Stomach (tissue), 4 donors: Measurements from ENCODE around the gene TBX4.

Experiments
- CTCF ChIP-seq, 7 experiments: fragments of 450-650 bp in 4 of 7; fragments of 200-600 bp in 3 of 7; sonication (generic) in 3 of 7; IDR thresholded peaks; one replicate each; pipeline ENCODE4 v1.5.1; 2016 to 2019; ENCODE audit warnings: antibody characterized with exemption in 7 of 7, control low read depth in 2 of 7, mild to moderate bottlenecking in 1 of 7
- EP300 ChIP-seq: sonication (generic); formaldehyde crosslinking; IDR thresholded peaks from one replicate; pipeline ENCODE4 v1.6.1; 2017; ENCODE audit warnings: antibody characterized with exemption
- POLR2A ChIP-seq, 4 donors: fragments of 450-650 bp; IDR thresholded peaks; one replicate each; pipeline ENCODE4 v1.6.1; 2016; ENCODE audit warnings: antibody characterized with exemption in 4 of 4, control low read depth in 2 of 4, mild to moderate bottlenecking in 1 of 4, moderate library complexity in 1 of 4
- POLR2AphosphoS5 ChIP-seq, 3 donors: sonication (generic); formaldehyde crosslinking; IDR thresholded peaks; one replicate each; pipeline ENCODE4 v1.6.1; 2016; ENCODE audit warnings: antibody characterized with exemption in 3 of 3

- TF ChIP-seq CTCF (IDR thresholded peaks at IDR 0.05) = no peak
- no peak for TF ChIP-seq POLR2A (IDR thresholded peaks at IDR 0.05)
- no peak for TF ChIP-seq POLR2AphosphoS5 (IDR thresholded peaks at IDR 0.05)
- TF ChIP-seq EP300 = no peak
These were observed 44.9 kb downstream of the TBX4 start for GRCh38 chr17:61496957-61497653.
